ENCODE measurements around the gene CLDN20. TPM values are rescaled to one million over a fixed set of nuclear protein-coding genes. Genes with fewer than 3 reads are reported as not detected.

CLDN20 gene
- polyA plus RNA-seq, 2 of the 4 experiments (the other 2 are of a cell fraction): not detected

- TF ChIP-seq MAZ (IDR thresholded peaks at IDR 0.05; ENCODE audit: borderline replicate concordance, low read depth, low read length) (no peak), RCOR1 (IDR thresholded peaks at IDR 0.05; ENCODE audit: low read depth, low read length) (no peak), CHD4 (IDR thresholded peaks at IDR 0.05; ENCODE audit: borderline replicate concordance) (no peak), HOXB13 (CRISPR knock-in tag; IDR thresholded peaks at IDR 0.05; ENCODE audit: low read depth) (no peak), HOXA7 (CRISPR knock-in tag; IDR thresholded peaks at IDR 0.05) (no peak), TP53 (CRISPR knock-in tag; IDR thresholded peaks at IDR 0.05) (no peak), ESRRA (IDR thresholded peaks at IDR 0.05; ENCODE audit: borderline replicate concordance, low read length) (no peak)
Observed at GRCh38 chr6:155254139-155254538, 9.7 kb upstream of the CLDN20 start (continued).

DNA sequence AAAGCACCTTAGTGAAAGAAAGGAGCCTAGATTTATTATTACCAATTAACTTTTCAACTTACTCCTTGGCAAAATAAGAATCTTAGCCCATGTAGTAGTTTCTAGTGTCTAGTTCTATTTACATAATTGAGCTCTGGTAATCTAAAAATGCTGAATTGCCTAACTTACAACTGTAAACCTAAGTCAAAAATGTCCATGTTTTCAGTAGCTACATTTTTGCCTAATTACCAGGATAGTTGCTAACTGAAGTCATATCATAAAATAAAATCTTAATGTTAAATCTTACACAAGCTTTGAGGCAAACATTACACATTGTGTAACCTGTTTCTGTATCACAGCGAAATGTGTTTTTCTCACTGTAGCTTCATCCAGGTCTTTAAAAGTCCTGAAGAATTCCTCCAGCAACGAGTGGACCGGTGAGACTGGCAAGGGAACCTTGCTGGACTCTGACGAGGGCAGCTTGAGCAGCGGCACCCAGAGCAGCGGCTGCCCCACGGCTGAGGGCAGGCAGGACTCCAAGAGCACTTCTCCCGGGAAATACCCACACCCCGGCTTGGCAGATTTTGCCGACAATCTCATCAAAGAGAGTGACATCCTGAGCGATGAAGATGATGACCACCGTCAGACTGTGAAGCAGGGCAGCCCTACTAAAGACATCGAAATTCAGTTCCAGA lies 7.6 kb upstream of the CLDN20 start:
- ATAC-seq: no peak
- no peak overlapping the region for H3K4me2 ChIP-seq
- no peak for FAIRE-seq
- 0 out of 3 replicates have a peak, but pooled peaks cover 5% of the 10 kb centered on the region for H3K4me1 ChIP-seq
- WGBS (ENCODE audit: missing lambda C conversion rate): 91% methylated on average over 5 of the region's 13 CpGs
- no peak for DNase-seq (ENCODE audit: low read depth in 1 of 2, low spot score in 1 of 2)
- H3K27ac ChIP-seq: no peak overlapping the region
- TF ChIP-seq HOXB13 (CRISPR knock-in tag; IDR thresholded peaks at IDR 0.05; ENCODE audit: low read depth) (no peak), CHD4 (IDR thresholded peaks at IDR 0.05; ENCODE audit: borderline replicate concordance) (no peak), HES2 (IDR thresholded peaks at IDR 0.05) (no peak), KDM1A (IDR thresholded peaks at IDR 0.05; ENCODE audit: low read depth) (no peak), HEYL (CRISPR knock-in tag; IDR thresholded peaks at IDR 0.05) (no peak)
- TF ChIP-seq, protein P1, sequence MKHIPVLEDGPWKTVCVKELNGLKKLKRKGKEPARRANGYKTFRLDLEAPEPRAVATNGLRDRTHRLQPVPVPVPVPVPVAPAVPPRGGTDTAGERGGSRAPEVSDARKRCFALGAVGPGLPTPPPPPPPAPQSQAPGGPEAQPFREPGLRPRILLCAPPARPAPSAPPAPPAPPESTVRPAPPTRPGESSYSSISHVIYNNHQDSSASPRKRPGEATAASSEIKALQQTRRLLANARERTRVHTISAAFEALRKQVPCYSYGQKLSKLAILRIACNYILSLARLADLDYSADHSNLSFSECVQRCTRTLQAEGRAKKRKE (CRISPR knock-in tag; IDR thresholded peaks at IDR 0.05; ENCODE audit: low read depth): no peak
- CTCF ChIA-PET: interaction anchor here (1.1 kb wide), 1 partner anchor 581 kb away, joined by 5 read pairs; no protein-coding TSS in a partner anchor
- no peak overlapping the region for H3K4me3 ChIP-seq
- POLR2A ChIA-PET: no interaction called here
- no peaks in the 10 kb centered on the region for H3K9me3 ChIP-seq

DNA sequence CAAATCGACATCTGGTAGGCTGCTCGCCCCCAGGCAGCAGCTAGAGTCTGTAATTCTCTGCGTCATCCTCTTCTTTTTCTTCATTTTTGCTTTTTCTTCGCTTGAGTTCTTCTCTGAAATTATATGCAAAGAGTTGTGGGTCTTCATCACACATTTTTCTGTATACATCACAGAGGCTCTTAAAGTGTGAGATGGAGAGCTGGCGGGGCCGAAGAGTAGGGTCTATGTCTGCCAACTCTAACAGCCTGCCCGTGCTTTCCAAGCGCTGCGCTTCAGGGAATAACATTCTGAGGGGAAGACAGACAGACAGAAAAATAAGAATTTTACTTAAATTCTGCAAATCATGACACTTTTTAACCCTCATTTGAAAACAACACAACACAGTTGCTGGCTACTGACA lies 6.0 kb upstream of the CLDN20 start:
- 93% methylated on average over 9 of the region's 9 CpGs for WGBS (ENCODE audit: missing lambda C conversion rate)
- TF ChIP-seq FOXS1 (CRISPR knock-in tag; IDR thresholded peaks at IDR 0.05) (no peak), TP53 (CRISPR knock-in tag; IDR thresholded peaks at IDR 0.05) (no peak), HOXA7 (CRISPR knock-in tag; IDR thresholded peaks at IDR 0.05) (no peak), CHD4 (IDR thresholded peaks at IDR 0.05; ENCODE audit: borderline replicate concordance) (no peak)
- TF ChIP-seq, protein P1 (CRISPR knock-in tag; IDR thresholded peaks at IDR 0.05; ENCODE audit: low read depth): no peak
- TF ChIP-seq, protein P2, sequence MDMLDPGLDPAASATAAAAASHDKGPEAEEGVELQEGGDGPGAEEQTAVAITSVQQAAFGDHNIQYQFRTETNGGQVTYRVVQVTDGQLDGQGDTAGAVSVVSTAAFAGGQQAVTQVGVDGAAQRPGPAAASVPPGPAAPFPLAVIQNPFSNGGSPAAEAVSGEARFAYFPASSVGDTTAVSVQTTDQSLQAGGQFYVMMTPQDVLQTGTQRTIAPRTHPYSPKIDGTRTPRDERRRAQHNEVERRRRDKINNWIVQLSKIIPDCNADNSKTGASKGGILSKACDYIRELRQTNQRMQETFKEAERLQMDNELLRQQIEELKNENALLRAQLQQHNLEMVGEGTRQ (IDR thresholded peaks at IDR 0.05): no peak
- no peak overlapping the region for H3K4me3 ChIP-seq
- ATAC-seq: no peak
- ChIA-PET POLR2A (no interaction called here), CTCF (interaction anchor here (1.1 to 1.5 kb wide), 2 partner anchors 23 to 330 kb away, joined by 3 read pairs; no protein-coding TSS in a partner anchor)
- 0 out of 3 replicates have a peak, but pooled peaks cover 5% of the 10 kb centered on the region for H3K4me1 ChIP-seq
- no peak for DNase-seq (ENCODE audit: low read depth in 1 of 2, low spot score in 1 of 2)
- no peak overlapping the region for H3K27ac ChIP-seq
- no peak for FAIRE-seq
- H3K9me3 ChIP-seq: no peaks in the 10 kb centered on the region
- H3K4me2 ChIP-seq: no peak overlapping the region

DNA sequence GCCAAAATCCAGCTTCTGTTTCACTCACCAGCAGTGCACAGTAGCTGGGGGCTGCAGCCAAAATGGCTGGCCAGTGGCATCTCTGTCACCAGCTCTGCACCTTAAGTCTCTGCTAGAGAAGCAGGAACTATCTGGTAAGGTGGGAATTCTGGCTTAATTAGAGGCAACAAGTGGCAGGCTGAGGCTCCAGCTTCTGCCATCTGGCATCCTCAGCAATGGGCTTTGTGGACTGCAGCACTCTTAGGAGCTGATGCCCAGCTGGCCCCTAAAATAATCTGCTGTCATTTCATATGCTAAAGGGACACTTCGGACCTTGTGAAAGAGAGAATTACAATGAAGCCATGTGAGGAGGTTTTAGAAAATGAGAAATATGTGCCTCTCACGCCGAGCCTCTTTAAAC lies 4.6 kb upstream of the CLDN20 start:
- Histone ChIP-seq H3K27ac (no peak overlapping the region), H3K4me2 (no peak overlapping the region), H3K9me3 (no peaks in the 10 kb centered on the region), H3K4me1 (no peaks in the 10 kb centered on the region), H3K4me3 (no peak overlapping the region)
- TF ChIP-seq RARB (CRISPR knock-in tag; IDR thresholded peaks at IDR 0.05): no peak
- no peak for TF ChIP-seq NR3C1 (IDR thresholded peaks at IDR 0.05)
- no peak for TF ChIP-seq HDAC2 (IDR thresholded peaks at IDR 0.05)
- no peak for TF ChIP-seq CEBPB (IDR thresholded peaks at IDR 0.05)
- TF ChIP-seq ZNF302 (CRISPR knock-in tag; IDR thresholded peaks at IDR 0.05): no peak
- no peak for ATAC-seq
- POLR2A ChIA-PET: no interaction called here
- WGBS (ENCODE audit: missing lambda C conversion rate): 96% methylated on average over 3 of the region's 3 CpGs
- FAIRE-seq: no peak
- CTCF ChIA-PET: interaction anchor here (0.7 to 2.2 kb wide), 5 partner anchors 9 to 331 kb away, joined by 3 to 7 read pairs (median 3); no protein-coding TSS in a partner anchor
- no peak for DNase-seq (ENCODE audit: low read depth in 1 of 2, low spot score in 1 of 2)
